Colonic mucosa (tissue), 4 donors: ENCODE data around the gene CACNA1D. TPM values are rescaled to one million over a fixed set of nuclear protein-coding genes. Genes with fewer than 3 reads are reported as not detected.

Experiments used
- DNase-seq: peaks from one replicate; pipeline ENCODE4 v3.0.0-alpha.2; 2020
- H3K27ac ChIP-seq: fragments of 200-600 bp; one replicate; pipeline ENCODE4 v1.8.0; 2021
- H3K27me3 ChIP-seq: fragments of 200-600 bp; one replicate; pipeline ENCODE4 v1.8.0; 2021
- H3K36me3 ChIP-seq: fragments of 200-600 bp; one replicate; pipeline ENCODE4 v1.8.0; 2021
- H3K4me1 ChIP-seq: fragments of 200-600 bp; one replicate; pipeline ENCODE4 v1.8.0; 2021; ENCODE audit warnings: mild to moderate bottlenecking
- H3K4me3 ChIP-seq: fragments of 200-600 bp; one replicate; pipeline ENCODE4 v1.8.0; 2021
- H3K9ac ChIP-seq, 2 donors: one replicate each; pipeline ENCODE4 v1.7.0; 2013; ENCODE audit warnings: control low read depth in 2 of 2, low read depth in 2 of 2, low read length in 2 of 2
- H3K9me3 ChIP-seq: fragments of 200-600 bp; one replicate; pipeline ENCODE4 v1.8.0; 2021
- intact Hi-C: fragments of 100-400 bp; cut with DNase I; formaldehyde crosslinking; loops from one replicate; pipeline ENCODE4 v1.14.1; 2022
- total RNA-seq, 2 donors: library from RNA; stranded (reverse); fragmentation: NEBNext Ultra II Directional in 1 of 2; extraction: Animal tissue kit (Norgen Biotek cat#: 25700) in 1 of 2; gene quantifications; one replicate each; pipeline ENCODE4 v1.2.1, GENCODE V29; 2021
- TF ChIP-seq, protein P1 (sequence below): fragments of 200-600 bp; IDR thresholded peaks from one replicate; pipeline ENCODE4 v1.8.0; 2022; ENCODE audit warnings: antibody characterized with exemption, mild to moderate bottlenecking
- donor health status: healthy.
- donor health status: DM: no; HTN: no; CAD: no.
- donor health status: DM: no; HTN: no; CAD: no.

CACNA1D gene
- total RNA-seq, 2 donors from 2014 or later, result 9.6 to 17.1 TPM

DNA sequence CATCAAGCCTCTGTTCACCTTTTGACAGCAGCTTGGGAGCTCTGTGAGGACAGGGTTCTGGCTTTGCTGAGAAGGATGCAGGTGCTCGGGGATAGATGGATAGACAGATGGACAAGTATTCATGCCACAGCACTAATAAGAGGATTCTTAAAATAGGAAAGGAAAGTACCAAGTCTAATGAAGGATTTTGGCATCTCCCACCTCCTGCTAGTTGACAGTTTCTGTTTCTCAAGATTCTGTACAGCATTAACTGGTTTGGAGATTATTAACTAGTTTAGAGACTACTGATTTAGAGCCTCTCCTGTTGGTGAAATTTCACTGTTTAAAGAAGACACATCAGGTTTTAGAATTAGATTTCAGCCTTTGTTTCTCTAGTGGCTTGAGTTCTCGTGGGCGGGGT lies 152.3 kb downstream of the CACNA1D start:
- no peaks in the 10 kb centered on the region for H3K9me3 ChIP-seq
- H3K4me1 ChIP-seq, result no peaks in the 10 kb centered on the region
- no peak for DNase-seq
- no peak overlapping the region for H3K4me3 ChIP-seq
- no peak overlapping the region for H3K27ac ChIP-seq
- H3K9ac ChIP-seq, result no peak overlapping the region
- no peaks in the 10 kb centered on the region for H3K36me3 ChIP-seq
- intact Hi-C loops, result no loop called here
- TF ChIP-seq, protein P1, sequence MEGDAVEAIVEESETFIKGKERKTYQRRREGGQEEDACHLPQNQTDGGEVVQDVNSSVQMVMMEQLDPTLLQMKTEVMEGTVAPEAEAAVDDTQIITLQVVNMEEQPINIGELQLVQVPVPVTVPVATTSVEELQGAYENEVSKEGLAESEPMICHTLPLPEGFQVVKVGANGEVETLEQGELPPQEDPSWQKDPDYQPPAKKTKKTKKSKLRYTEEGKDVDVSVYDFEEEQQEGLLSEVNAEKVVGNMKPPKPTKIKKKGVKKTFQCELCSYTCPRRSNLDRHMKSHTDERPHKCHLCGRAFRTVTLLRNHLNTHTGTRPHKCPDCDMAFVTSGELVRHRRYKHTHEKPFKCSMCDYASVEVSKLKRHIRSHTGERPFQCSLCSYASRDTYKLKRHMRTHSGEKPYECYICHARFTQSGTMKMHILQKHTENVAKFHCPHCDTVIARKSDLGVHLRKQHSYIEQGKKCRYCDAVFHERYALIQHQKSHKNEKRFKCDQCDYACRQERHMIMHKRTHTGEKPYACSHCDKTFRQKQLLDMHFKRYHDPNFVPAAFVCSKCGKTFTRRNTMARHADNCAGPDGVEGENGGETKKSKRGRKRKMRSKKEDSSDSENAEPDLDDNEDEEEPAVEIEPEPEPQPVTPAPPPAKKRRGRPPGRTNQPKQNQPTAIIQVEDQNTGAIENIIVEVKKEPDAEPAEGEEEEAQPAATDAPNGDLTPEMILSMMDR, result no peak
- no peaks in the 10 kb centered on the region for H3K27me3 ChIP-seq

DNA sequence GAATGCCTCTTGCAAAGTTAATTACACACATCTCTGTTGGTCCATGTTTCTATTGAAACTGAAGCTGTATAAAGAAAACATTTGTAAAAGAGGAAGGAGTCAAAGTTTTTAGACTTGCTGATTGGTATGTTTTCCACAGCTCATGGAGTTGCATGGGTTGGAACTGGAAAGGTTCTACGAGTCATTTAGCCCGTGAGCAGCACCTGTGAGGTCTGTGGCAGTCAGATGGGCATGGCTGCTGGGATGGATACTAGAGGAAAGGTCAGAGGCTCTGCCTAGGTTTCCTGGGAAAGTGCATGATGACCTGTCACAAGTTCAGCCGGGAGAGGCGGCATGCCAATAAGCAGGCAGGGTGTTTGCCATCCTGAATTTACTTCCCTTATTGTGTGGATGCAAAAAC lies 155.4 kb downstream of the CACNA1D start:
- Histone ChIP-seq H3K4me1 (no peaks in the 10 kb centered on the region), H3K9ac (no peak overlapping the region), H3K4me3 (no peak overlapping the region), H3K9me3 (no peaks in the 10 kb centered on the region), H3K27me3 (no peaks in the 10 kb centered on the region), H3K36me3 (no peaks in the 10 kb centered on the region), H3K27ac (no peak overlapping the region)
- TF ChIP-seq, protein P1, result no peak
- DNase-seq, result no peak
- intact Hi-C loops, result no loop called here

DNA sequence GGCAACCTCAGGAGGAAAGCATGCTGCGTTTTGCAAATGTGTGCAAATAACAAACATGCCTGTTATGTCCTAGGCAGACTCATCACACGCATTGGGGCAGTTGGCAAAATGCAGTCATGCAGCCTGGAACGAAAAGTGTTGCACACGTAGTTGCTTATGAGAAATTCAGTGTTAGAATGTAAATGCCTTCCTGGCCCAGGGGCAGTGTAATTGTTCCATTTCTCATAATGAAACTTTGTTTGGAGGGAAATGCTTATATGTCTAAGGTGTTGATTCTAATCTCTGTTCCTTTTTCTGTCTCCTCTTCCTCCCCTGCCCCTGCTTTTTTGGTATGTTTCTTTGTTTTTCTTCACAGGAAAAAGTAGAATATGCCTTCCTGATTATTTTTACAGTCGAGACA lies 156.0 kb downstream of the CACNA1D start:
- intact Hi-C loops, result no loop called here
- Histone ChIP-seq H3K4me1 (no peaks in the 10 kb centered on the region), H3K27ac (no peak overlapping the region), H3K36me3 (no peaks in the 10 kb centered on the region), H3K9me3 (no peaks in the 10 kb centered on the region), H3K4me3 (no peak overlapping the region), H3K9ac (no peak overlapping the region), H3K27me3 (no peaks in the 10 kb centered on the region)
- DNase-seq, result no peak
- TF ChIP-seq, protein P1, result no peak

DNA sequence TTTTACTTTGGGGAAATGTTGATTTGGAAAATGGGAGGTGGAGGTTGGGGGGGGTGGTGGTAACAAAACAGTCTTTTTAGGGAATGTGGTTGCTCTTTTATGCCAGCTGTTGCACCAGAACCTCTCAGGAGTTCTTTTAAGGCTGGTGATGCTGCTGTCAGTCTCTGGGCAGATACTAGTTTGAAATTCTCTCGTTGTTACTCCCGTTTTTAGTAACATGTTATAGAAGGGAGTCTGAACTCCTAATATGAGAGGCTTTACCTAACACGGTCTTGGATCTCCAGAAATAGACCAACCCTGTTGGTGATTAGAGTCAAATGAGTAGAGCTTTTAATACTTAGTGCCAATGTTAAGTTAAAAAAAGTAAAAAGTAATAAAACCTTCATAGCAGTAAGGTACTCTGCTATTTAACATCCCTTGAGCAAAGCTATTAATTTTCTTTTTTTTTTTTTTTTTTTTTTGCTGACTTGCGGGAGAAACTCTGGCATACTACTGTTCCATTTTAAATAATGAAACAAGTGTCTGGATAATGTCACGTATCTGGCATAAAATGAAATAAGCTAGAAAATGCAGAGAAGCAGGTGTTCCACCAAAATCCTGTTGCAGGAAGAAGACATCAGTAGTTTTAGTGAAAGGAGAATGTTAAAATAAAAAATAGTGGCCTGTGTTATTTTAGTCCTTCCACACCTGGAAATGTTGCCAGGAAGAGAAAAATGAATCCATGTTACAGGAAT lies 156.7 kb downstream of the CACNA1D start:
- no peak overlapping the region for H3K4me3 ChIP-seq
- no peak for DNase-seq
- no peaks in the 10 kb centered on the region for H3K9me3 ChIP-seq
- H3K36me3 ChIP-seq, result no peaks in the 10 kb centered on the region
- no peak overlapping the region for H3K27ac ChIP-seq
- TF ChIP-seq, protein P1, result no peak
- H3K4me1 ChIP-seq, result no peaks in the 10 kb centered on the region
- intact Hi-C loops, result no loop called here
- no peaks in the 10 kb centered on the region for H3K27me3 ChIP-seq
- H3K9ac ChIP-seq, result no peak overlapping the region

DNA sequence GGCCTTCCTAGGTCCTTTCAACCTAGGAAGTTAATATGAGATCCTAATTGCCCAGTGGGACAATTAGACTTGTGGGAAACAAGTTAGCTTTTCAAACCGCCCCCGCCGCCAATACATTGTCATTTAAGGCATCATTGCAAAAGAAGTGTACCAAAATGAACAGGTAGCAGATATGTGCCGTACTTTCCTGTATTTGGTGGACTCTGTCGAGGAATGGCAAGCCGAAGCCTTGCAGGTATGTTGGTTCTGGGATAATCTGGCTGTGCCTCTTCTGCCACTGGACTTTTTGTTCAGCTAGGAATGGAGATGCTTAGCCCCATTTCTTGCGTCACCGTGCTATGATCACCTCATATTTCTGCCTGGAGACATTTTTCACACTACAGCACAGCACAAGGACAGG lies 157.5 kb downstream of the CACNA1D start:
- H3K27ac ChIP-seq, result no peak overlapping the region
- intact Hi-C loops, result no loop called here
- H3K9ac ChIP-seq, result no peak overlapping the region
- no peaks in the 10 kb centered on the region for H3K36me3 ChIP-seq
- no peaks in the 10 kb centered on the region for H3K27me3 ChIP-seq
- no peak overlapping the region for H3K4me3 ChIP-seq
- DNase-seq, result no peak
- H3K4me1 ChIP-seq, result no peaks in the 10 kb centered on the region
- H3K9me3 ChIP-seq, result no peaks in the 10 kb centered on the region
- TF ChIP-seq, protein P1, result no peak
